ENCODE results near the gene CELSR3.

DNA sequence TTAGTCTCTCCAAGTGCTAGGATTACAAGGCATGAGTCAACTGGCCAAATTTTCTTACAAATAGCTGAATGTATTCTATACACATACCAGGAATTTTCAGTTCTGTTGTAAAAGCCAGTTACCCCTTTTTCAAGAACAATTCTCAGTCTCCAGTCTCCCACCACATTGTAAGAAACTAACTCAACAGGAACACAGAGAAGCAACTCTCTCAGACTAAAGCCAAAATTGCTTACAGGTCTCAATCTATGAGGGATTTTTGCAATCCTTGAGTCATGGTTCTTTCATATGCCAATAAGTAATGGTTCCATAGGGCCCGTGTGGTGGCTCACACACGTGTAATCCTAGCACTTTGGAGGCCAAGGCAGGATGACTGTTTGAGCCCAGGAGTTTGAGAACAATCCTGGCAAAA lies 45.8 kb upstream of the CELSR3 start:
- TF ChIP-seq, protein P1, sequence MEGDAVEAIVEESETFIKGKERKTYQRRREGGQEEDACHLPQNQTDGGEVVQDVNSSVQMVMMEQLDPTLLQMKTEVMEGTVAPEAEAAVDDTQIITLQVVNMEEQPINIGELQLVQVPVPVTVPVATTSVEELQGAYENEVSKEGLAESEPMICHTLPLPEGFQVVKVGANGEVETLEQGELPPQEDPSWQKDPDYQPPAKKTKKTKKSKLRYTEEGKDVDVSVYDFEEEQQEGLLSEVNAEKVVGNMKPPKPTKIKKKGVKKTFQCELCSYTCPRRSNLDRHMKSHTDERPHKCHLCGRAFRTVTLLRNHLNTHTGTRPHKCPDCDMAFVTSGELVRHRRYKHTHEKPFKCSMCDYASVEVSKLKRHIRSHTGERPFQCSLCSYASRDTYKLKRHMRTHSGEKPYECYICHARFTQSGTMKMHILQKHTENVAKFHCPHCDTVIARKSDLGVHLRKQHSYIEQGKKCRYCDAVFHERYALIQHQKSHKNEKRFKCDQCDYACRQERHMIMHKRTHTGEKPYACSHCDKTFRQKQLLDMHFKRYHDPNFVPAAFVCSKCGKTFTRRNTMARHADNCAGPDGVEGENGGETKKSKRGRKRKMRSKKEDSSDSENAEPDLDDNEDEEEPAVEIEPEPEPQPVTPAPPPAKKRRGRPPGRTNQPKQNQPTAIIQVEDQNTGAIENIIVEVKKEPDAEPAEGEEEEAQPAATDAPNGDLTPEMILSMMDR (IDR thresholded peaks at IDR 0.05; ENCODE audit: low read depth, low read length), result no peak
- TF ChIP-seq POLR2A (IDR thresholded peaks at IDR 0.05; ENCODE audit: extremely low read depth, insufficient read length), result no peak

Measured in NB4 (cell line).